Lung (tissue), 12 donors: Measurements from ENCODE around the gene ME2. TPM values are rescaled to one million over a fixed set of nuclear protein-coding genes. Genes with fewer than 3 reads are reported as not detected.

Experiments
- ATAC-seq: fragments of 200-7000 bp; cut with Tn5 transposase; one replicate; pipeline ENCODE4 v1.9.1; 2020; ENCODE audit warnings: moderate number of reproducible peaks; ENCODE audit not compliant: insufficient read depth, low FRiP score
- DNase-seq, 3 donors: peaks; one replicate each; pipeline ENCODE4 v3.0.0-alpha.2; 2013 to 2017
- H3K27ac ChIP-seq, 2 donors: one replicate each; pipeline ENCODE4 v1.5.1; 2013; ENCODE audit warnings: mild to moderate bottlenecking in 2 of 2, moderate library complexity in 2 of 2, control low read depth in 1 of 2, inconsistent platforms in 1 of 2, low read depth in 1 of 2, low read length in 1 of 2
- H3K27me3 ChIP-seq, 3 donors: one replicate each; pipeline ENCODE4 v1.5.1; 2013; ENCODE audit warnings: low read length in 2 of 3; ENCODE audit not compliant: control insufficient read depth in 3 of 3, insufficient read depth in 3 of 3
- H3K36me3 ChIP-seq, 4 donors: one replicate each; pipeline ENCODE4 v1.5.1; 2013; ENCODE audit warnings: low read length in 4 of 4, mild to moderate bottlenecking in 1 of 4, moderate library complexity in 1 of 4; ENCODE audit not compliant: control insufficient read depth in 4 of 4, insufficient read depth in 4 of 4
- H3K4me1 ChIP-seq, 5 donors: one replicate each; pipeline ENCODE4 v1.5.1; 2013; ENCODE audit warnings: low read length in 5 of 5, mild to moderate bottlenecking in 2 of 5, moderate library complexity in 1 of 5; ENCODE audit not compliant: control insufficient read depth in 5 of 5, insufficient read depth in 5 of 5
- H3K4me3 ChIP-seq: one replicate; pipeline ENCODE4 v1.5.1; 2013; ENCODE audit warnings: mild to moderate bottlenecking, control low read depth, moderate library complexity
- H3K9ac ChIP-seq, 2 donors: one replicate each; pipeline ENCODE4 v1.5.1; 2013; ENCODE audit warnings: low read length in 2 of 2, control low read depth in 1 of 2; ENCODE audit not compliant: insufficient read depth in 1 of 2
- H3K9me3 ChIP-seq, 4 donors: one replicate each; pipeline ENCODE4 v1.5.1; 2013; ENCODE audit warnings: low read length in 3 of 4, mild to moderate bottlenecking in 1 of 4, moderate library complexity in 1 of 4; ENCODE audit not compliant: control insufficient read depth in 4 of 4, insufficient read depth in 3 of 4
- WGBS, 2 donors: extraction: QIAGEN DNeasy Blood & Tissue Kit; methylation state at CpG; one replicate each; pipeline ENCODE4 v1.1.7; 2013; 5-methylcytosine and 5-hydroxymethylcytosine counted together
- polyA plus RNA-seq, 2 donors: library from polyadenylated mRNA; stranded (reverse); fragments of 200-250 nt; gene quantifications; one replicate each; pipeline ENCODE4 v1.2.1, GENCODE V29; 2013
- total RNA-seq, 2 donors: library from RNA; depleted of rRNA in 1 of 2; stranded (reverse); fragments of >200 nt in 1 of 2; gene quantifications; one replicate each; pipeline ENCODE4 v1.2.1, GENCODE V29; 2014 to 2021
- TF ChIP-seq, protein P1 (sequence below): IDR thresholded peaks from 2 replicates; pipeline ENCODE4 v1.5.1; 2012; ENCODE audit warnings: mild to moderate bottlenecking; ENCODE audit errors: control extremely low read depth, extremely low read depth
- donor health status: control.
- donor health status: control.
- donor health status: Bipolar disorder and iron deficiency.
- donor health status: healthy.
- donor health status: DM: yes; HTN: yes; CAD: no.

The ME2 gene
- total and polyA plus RNA-seq, 4 donors, result 17.9 to 52.0 (median 34.0) TPM

DNA sequence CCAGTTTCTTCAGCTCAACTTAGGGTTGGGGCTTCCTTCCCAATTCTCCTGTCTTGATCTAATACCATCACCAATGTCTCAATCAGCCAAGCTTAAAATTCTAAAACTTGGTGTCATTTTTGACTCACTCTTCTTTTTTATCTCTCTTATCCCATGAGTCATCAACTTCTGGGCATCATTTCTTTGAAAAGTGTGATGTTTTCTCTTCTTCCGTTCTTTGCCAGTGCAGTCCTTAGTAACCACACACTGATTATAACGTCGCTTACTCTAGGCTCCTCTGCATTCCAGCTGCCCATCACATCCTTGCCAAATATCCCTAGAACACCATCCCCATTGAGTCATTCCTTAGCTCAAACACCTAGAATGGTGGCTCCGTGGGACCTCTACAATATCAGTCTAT, 31.7 kb upstream of the ME2 start:
- H3K27ac ChIP-seq, result no peak overlapping the region
- no peak overlapping the region for H3K4me3 ChIP-seq
- peaks cover 0 to 4% (median 0%) of the 10 kb centered on the region in 5 donors for H3K4me1 ChIP-seq
- no peaks in the 10 kb centered on the region for H3K36me3 ChIP-seq
- WGBS, 2 donors, result 92 to 95% methylated on average over 4 of the region's 4 CpGs
- H3K9ac ChIP-seq, result no peak overlapping the region
- ATAC-seq, result no peak
- no peaks in the 10 kb centered on the region for H3K27me3 ChIP-seq
- TF ChIP-seq, protein P1, sequence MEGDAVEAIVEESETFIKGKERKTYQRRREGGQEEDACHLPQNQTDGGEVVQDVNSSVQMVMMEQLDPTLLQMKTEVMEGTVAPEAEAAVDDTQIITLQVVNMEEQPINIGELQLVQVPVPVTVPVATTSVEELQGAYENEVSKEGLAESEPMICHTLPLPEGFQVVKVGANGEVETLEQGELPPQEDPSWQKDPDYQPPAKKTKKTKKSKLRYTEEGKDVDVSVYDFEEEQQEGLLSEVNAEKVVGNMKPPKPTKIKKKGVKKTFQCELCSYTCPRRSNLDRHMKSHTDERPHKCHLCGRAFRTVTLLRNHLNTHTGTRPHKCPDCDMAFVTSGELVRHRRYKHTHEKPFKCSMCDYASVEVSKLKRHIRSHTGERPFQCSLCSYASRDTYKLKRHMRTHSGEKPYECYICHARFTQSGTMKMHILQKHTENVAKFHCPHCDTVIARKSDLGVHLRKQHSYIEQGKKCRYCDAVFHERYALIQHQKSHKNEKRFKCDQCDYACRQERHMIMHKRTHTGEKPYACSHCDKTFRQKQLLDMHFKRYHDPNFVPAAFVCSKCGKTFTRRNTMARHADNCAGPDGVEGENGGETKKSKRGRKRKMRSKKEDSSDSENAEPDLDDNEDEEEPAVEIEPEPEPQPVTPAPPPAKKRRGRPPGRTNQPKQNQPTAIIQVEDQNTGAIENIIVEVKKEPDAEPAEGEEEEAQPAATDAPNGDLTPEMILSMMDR, result no peak
- DNase-seq, result no peak
- no peaks in the 10 kb centered on the region for H3K9me3 ChIP-seq

DNA sequence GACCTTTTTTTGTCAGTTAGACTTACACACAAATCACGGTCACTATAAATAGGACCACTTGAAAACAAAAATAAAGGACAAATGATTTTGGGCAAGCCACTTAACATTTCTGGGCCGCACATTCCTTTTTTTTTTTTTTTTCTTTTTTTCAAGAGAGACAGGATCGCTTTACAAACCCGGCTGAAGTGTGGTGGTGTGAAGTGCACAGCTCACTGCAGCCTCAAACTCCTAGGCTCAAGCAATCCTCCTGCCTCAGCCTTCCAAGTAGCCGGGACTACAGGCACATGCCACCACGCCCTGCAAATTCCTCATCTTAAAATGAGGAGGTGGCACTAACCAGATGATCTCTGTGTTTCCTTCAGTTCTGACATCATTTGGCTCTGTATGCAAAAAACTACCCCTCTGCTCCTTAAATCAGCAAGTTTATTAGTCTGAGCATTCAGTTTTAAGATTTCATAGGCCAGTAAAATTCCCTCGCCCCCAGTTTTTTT, 30.8 kb upstream of the ME2 start:
- ATAC-seq (no peak), DNase-seq (no peak)
- Histone ChIP-seq H3K27me3 (no peaks in the 10 kb centered on the region), H3K4me3 (no peak overlapping the region), H3K4me1 (peaks cover 0 to 4% (median 0%) of the 10 kb centered on the region in 5 donors), H3K36me3 (no peaks in the 10 kb centered on the region), H3K9ac (no peak overlapping the region), H3K9me3 (no peaks in the 10 kb centered on the region), H3K27ac (no peak overlapping the region)
- TF ChIP-seq, protein P1, result no peak
- 68 to 82% methylated on average over 7 of the region's 7 CpGs for WGBS, 2 donors

DNA sequence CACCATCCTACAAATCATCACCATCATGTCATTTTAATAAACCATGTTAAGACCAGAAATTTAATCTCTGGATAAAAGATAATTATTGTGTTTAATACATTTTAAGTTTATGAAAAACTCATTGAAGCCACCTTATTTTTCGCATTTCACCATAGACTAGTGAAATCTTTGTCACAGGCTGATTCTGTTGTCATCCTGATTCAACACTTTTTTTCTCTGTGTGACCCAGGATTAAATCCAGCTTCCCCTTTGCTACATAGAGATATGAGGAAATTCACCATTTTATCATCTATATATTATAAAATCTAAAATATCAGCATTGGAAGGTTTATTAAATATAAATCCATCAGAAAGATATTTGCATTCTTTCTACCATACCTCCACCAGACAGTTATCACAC, 29.9 kb upstream of the ME2 start:
- H3K27me3 ChIP-seq, result no peaks in the 10 kb centered on the region
- ATAC-seq (no peak), DNase-seq (no peak)
- H3K9me3 ChIP-seq, result no peaks in the 10 kb centered on the region
- no peak overlapping the region for H3K27ac ChIP-seq
- TF ChIP-seq, protein P1, result no peak
- no peak overlapping the region for H3K9ac ChIP-seq
- no peak overlapping the region for H3K4me3 ChIP-seq
- H3K4me1 ChIP-seq, result peaks cover 0 to 4% (median 0%) of the 10 kb centered on the region in 5 donors
- no peaks in the 10 kb centered on the region for H3K36me3 ChIP-seq
- 79 to 91% methylated on average over 1 of the region's 1 CpG for WGBS, 2 donors

DNA sequence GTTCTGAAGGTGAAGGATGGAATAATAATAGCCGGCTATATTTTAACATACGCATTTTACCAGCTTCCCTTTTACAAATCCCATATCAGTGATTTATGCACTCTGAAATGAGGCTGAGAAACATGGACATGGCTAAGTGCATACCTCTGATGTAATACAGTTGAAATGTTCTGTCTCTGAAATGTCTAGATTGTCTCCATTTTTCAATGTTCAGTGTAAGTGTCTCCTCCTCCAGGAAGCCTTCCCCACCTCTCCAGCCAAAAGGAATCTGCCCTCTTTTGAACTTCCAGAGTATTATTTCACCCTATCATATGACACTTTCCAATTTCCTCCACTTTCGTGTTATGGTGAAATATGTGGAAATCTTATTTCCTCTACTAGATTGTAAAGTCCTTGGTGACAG, 29.5 kb upstream of the ME2 start:
- no peak for DNase-seq
- H3K4me3 ChIP-seq, result no peak overlapping the region
- no peak overlapping the region for H3K27ac ChIP-seq
- no peak overlapping the region for H3K9ac ChIP-seq
- no peaks in the 10 kb centered on the region for H3K27me3 ChIP-seq
- TF ChIP-seq, protein P1, result no peak
- H3K9me3 ChIP-seq, result no peaks in the 10 kb centered on the region
- WGBS, 2 donors, result 63 to 71% methylated on average over 3 of the region's 3 CpGs
- H3K4me1 ChIP-seq, result peaks cover 0 to 4% (median 0%) of the 10 kb centered on the region in 5 donors
- no peak for ATAC-seq
- no peaks in the 10 kb centered on the region for H3K36me3 ChIP-seq
